ENCODE results near the gene EXOC2. TPM values are rescaled to one million over a fixed set of nuclear protein-coding genes. Genes with fewer than 3 reads are reported as not detected.

The EXOC2 gene
- total and polyA plus RNA-seq, 2 of the 13 experiments (the other 11 are each of a cell fraction or from before 2014, with no cell fraction given) = 12.6 to 22.9 TPM

- Histone ChIP-seq H3K4me2 (ENCODE audit: low read depth, low read length) (no peak overlapping the region), H3K4me3 (replicated peaks in 1 of 3; ENCODE audit: insufficient read depth in 1 of 3, low read depth in 2 of 3, low read length in 3 of 3) (no peak overlapping the region), H3K9me3 (ENCODE audit: low read length) (no peaks in the 10 kb centered on the region), H3K79me2 (ENCODE audit: insufficient read depth, low read length) (no peaks in the 10 kb centered on the region), H3K9ac (ENCODE audit: insufficient read depth, low read depth, low read length) (no peak overlapping the region), H3K36me3 (replicated peaks in 1 of 2; ENCODE audit: control insufficient read depth in 1 of 2, insufficient read depth in 2 of 2, low read length in 2 of 2) (no peaks in the 10 kb centered on the region), H3K27ac (ENCODE audit: extremely low read length, insufficient read depth, low read length) (no peak overlapping the region), H2AFZ (ENCODE audit: low read length) (no peak overlapping the region), H3K27me3 (ENCODE audit: control insufficient read depth in 1 of 2, insufficient read depth in 2 of 2, low read length in 2 of 2) (peaks cover 0 to 56% of the 10 kb centered on the region in 2 experiments; a peak in 4 of 5 replicates), H3K4me1 (ENCODE audit: insufficient read depth, low read length) (peaks cover 13% of the 10 kb centered on the region; the same call in 1 of the 2 replicates), H4K20me1 (ENCODE audit: insufficient read depth, low read length) (no peaks in the 10 kb centered on the region)
- intact Hi-C loops (cut with micrococcal nuclease; ENCODE audit: unreplicated experiment) = no loop called here
- WGBS (ENCODE audit: low lambda C conversion rate) = 38% methylated on average over 3 of the region's 3 CpGs
- no TSS peak for BruUV-seq (replicated peaks)
- no peak for TF ChIP-seq ZNF577 (CRISPR knock-in tag; IDR thresholded peaks at IDR 0.05; ENCODE audit: borderline replicate concordance, low read depth)
- TF ChIP-seq CBX2 (IDR thresholded peaks at IDR 0.05; ENCODE audit: low read depth, low read length) = peak; percentile 67; the same call in 1 of the 2 replicates
- no peak; the same call in 1 of the 2 replicates for TF ChIP-seq CBX2 (CRISPR knock-in tag; IDR thresholded peaks at IDR 0.05; ENCODE audit: low read depth)
- no peak for TF ChIP-seq HNRNPUL1 (IDR thresholded peaks at IDR 0.05; ENCODE audit: low read depth, low read length)
- DNase-seq (ENCODE audit: low spot score) = no peak
- in situ Hi-C loops (cut with HindIII; ENCODE audit: extremely low pct_ligation_motif_present, low pct_unique_long_range_greater_than_20kb) = no loop called here
- no peak for ATAC-seq
- POLR2A ChIA-PET = no interaction called here
- FAIRE-seq = peak; percentile 8
- CTCF ChIA-PET (ENCODE audit: low intra/inter-chr PET ratio, low total read pairs) = no interaction called here
These were observed 16.6 kb upstream of the EXOC2 start for GRCh38 chr6:709471-710056.

GRCh38 chr6:708237-708598 is 15.3 kb upstream of the EXOC2 start:
- ChIA-PET POLR2A (no interaction called here), CTCF (ENCODE audit: low intra/inter-chr PET ratio, low total read pairs) (no interaction called here)
- H3K36me3 ChIP-seq (replicated peaks in 1 of 2; ENCODE audit: control insufficient read depth in 1 of 2, insufficient read depth in 2 of 2, low read length in 2 of 2) = no peaks in the 10 kb centered on the region
- H3K79me2 ChIP-seq (ENCODE audit: insufficient read depth, low read length) = no peaks in the 10 kb centered on the region
- peaks cover 0 to 49% of the 10 kb centered on the region in 2 experiments; a peak in 4 of 5 replicates for H3K27me3 ChIP-seq (ENCODE audit: control insufficient read depth in 1 of 2, insufficient read depth in 2 of 2, low read length in 2 of 2)
- no peak overlapping the region for H3K27ac ChIP-seq (ENCODE audit: extremely low read length, insufficient read depth, low read length)
- H3K9me3 ChIP-seq (ENCODE audit: low read length) = no peaks in the 10 kb centered on the region
- intact Hi-C loops (cut with micrococcal nuclease; ENCODE audit: unreplicated experiment) = no loop called here
- ATAC-seq (no peak), DNase-seq (ENCODE audit: low spot score) (no peak), FAIRE-seq (no peak)
- no peaks in the 10 kb centered on the region for H4K20me1 ChIP-seq (ENCODE audit: insufficient read depth, low read length)
- BruUV-seq (replicated peaks) = no TSS peak
- no peak overlapping the region for H3K4me3 ChIP-seq (replicated peaks in 1 of 3; ENCODE audit: insufficient read depth in 1 of 3, low read depth in 2 of 3, low read length in 3 of 3)
- in situ Hi-C loops (cut with HindIII; ENCODE audit: extremely low pct_ligation_motif_present, low pct_unique_long_range_greater_than_20kb) = no loop called here
- no peak overlapping the region for H3K4me2 ChIP-seq (ENCODE audit: low read depth, low read length)
- H2AFZ ChIP-seq (ENCODE audit: low read length) = no peak overlapping the region
- TF ChIP-seq CREB1 (IDR thresholded peaks at IDR 0.05) (0 out of 2 replicates have a peak, but pooled peaks have one; percentile 10), CREB1 (CRISPR knock-in tag; IDR thresholded peaks at IDR 0.05) (no peak), NCOA1 (CRISPR knock-in tag; IDR thresholded peaks at IDR 0.05) (no peak)
- WGBS (ENCODE audit: low lambda C conversion rate) = 16% methylated on average over 6 of the region's 6 CpGs
- H3K9ac ChIP-seq (ENCODE audit: insufficient read depth, low read depth, low read length) = no peak overlapping the region
- H3K4me1 ChIP-seq (ENCODE audit: insufficient read depth, low read length) = peaks cover 13% of the 10 kb centered on the region; the same call in 1 of the 2 replicates

All from HepG2 (cell line).